Activated CD4-positive, alpha-beta T cell treated with anti-CD3 and anti-CD28 coated beads, Interleukin-2, amount 50 U/mL, for 4 hours (primary cell): Measurements from ENCODE around the gene PEAK3.

Source experiments
- DNase-seq, 2 experiments: peaks; one replicate each; pipeline ENCODE4 v3.0.0-alpha.2; 2020

PEAK3 gene

DNA sequence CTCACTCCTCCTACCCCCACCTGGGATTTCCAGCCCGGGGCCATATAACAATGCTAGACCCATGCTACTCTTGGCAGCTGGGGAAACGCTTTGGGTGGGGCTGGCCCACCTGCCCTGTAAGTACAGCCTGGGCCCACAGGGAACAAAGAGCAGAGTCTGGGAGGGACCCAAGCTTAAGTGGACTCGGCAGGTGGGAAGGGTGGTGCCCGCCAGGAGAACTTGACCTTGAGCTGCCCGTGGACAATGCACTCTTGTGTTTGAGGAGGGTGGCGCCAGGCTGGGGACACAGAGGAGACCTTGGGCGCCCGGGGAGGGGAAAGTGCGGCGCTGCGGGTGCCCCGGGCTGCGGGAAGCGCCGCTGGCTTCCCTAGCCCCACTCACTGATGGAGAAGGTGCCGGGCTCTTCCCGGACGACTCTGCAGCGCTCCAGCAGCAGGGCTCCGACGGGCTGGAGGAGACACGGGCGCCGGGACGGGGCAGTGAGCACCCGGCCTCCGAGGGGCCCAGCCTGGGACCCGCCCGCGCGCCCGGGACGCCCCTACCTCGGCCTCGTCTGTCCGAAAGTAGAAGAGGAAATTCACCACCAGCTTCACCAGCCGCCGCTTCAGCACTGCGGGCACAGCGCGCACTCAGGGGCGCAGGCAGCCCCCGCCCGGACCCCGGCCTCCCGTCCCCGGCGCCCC, 46.5 kb downstream of the PEAK3 start:
- no peak for DNase-seq

DNA sequence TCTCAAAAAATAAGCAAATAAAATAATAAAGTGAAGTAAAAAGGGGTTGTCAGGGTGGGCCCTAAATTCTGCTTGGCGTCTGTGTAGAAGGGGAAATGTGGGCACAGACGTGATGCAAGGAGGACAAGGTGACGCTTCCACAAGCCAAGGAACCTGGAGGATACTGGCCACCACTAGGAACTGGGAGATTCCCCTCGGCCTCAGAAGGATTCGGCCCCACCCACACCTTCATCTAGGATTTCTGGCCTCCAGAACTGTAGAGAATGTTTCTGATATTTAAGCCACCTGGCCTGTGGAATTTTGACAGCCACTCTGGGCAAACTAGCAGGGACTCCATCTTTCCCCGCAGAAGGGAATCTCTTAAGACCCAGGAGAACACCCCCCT, 47.0 kb downstream of the PEAK3 start:
- DNase-seq = no peak

GRCh38 chr19:2233601-2234280, 48.2 kb downstream of the PEAK3 start:
- DNase-seq = no peak

- no peak for DNase-seq
Measured at GRCh38 chr19:2232286-2233151, 49.5 kb downstream of the PEAK3 start.

GRCh38 chr19:2231621-2232221, 50.3 kb downstream of the PEAK3 start:
- DNase-seq = no peak

GRCh38 chr19:2230807-2231533, 51.0 kb downstream of the PEAK3 start:
- DNase-seq = no peak

DNA sequence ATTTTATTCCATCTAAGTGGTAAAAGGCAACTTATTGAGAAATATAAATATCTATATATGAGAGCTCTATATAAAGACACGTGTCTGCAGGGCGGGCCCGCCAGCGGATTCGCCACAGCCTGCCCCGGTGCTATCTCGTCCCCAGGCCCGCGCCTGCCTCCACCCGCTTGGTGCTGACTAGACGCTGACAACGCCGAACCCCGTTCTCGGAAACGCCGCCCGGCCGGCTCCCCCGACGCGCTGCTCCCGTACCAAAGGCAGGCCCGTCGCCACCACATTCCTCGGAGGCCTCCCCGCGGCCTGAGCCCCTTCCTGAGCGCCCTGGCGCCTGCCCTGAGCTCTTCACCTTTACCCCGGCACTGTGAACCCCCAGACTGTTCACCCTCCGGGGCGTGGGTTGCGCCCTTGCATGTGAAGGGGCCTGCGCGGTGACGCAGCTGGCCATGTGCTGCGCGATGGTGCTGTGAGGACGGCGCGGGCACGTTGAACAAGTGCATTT, 51.9 kb downstream of the PEAK3 start:
- DNase-seq = no peak

DNA sequence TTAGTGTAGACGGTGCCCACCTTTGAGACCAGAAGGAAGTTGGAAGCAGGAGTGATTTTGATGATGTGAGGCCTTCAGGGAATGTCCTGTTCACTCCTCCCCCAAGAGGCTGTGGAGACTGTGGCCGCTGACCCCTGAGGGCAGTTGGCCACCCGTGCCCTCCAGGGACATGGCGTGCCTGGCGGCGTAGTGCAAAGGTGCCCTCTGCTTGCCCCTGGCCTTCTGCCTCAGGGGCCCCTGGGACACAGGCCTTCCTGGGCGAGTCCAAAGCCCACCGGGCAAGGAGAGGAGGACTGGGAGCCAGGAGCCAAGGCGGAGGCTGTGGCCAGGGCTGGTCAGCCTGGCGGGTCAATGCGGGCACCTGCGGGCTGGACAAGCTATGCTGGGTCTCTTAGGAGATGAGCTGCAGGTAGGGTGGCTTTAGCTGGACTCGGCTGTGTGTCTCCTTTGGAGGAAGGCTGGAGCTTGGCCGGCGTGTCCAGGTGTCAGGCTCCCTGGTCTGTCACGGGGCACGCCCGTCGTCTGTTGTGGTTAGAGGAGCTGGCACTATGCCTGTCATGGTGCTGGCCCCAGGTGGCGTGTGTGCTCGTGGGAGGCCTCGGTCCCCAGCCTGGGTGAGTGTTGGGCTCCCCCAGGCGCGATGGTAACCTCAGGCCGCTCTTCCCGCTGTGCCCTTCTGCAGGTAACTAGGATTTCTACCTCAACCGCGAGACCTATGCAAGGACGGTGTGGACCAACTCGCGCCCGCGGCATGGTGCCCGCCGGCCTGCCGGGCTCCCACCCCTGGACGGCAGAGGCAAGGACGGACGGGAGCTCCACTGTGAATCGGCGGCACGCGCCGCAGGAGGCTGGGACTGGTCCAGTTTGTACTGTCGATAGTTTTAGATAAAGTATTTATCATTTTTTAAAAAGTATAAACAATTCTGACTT, 52.6 kb downstream of the PEAK3 start:
- no peak for DNase-seq

DNA sequence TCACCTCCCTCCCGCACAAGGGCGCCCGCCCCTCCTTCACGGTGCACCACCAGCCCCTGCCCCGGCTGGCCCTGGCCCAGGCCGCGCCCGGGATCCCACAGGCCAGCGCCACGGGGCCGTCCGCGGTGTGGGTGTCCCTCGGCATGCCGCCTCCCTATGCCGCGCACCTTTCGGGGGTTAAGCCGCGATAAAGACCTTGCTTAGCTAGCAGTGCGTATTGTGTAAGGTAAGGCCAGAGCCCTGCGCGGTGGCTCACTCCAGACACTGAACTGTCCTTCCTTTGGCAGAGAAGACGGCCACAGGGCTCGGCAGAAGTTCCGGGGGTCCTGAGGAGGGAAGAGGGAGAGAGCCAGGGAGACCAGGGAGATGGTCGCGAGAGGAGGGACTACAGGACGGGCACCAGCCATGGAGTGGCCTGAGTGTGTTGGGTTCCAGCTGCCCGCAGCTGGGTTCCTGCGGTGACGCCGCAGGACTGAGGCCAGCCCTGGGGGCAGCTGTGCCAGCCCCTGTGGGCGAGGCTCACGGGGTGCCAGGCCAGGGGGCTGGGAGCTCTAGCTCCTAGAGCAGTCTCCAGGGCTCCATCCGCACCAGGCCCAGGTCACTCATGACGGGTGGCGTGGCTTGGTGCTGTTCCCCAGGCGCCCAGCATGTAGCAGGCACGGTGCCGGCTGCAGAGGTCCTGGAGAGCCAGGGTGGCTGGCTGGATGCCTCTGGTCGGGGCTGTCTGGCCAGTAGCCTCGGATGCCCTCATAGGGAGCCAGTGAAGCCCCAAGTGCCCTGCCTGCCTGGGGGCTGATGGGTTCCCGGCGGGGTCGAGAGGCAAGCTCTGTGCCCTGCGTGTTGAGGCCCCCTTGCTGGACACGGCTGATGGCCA, 53.6 kb downstream of the PEAK3 start:
- DNase-seq = no peak

DNA sequence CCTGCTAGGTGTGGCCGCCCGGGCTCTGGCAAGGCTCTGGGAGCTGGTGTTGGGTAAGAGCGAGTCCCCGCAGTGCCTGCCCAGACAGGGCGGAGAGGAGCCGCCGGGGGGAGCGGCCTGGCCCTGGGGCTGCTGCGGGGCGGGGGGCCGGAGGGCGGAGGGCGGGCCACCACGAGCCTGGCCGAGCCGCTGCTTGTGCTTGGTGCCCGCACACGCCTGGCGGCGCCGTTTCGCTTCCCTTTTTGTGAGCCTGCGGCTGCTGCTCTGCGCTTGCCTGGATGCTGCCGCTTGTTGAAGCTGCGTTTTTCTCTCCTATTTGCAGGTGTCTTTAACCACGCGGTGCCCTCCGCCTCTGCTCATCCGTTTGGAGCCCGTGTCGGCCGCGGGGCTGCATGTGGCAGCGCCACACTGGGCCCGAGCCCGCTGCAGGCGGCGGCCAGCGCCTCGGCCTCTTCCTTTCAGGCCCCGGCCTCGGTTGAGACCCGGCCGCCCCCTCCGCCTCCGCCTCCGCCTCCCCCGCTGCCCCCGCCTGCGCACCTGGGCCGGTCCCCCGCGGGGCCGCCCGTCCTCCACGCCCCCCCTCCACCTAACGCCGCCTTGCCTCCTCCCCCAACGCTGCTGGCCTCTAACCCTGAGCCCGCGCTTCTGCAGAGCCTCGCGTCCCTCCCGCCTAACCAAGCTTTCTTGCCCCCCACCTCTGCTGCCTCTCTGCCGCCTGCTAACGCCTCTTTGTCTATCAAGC, 54.4 kb downstream of the PEAK3 start:
- DNase-seq = no peak

DNA sequence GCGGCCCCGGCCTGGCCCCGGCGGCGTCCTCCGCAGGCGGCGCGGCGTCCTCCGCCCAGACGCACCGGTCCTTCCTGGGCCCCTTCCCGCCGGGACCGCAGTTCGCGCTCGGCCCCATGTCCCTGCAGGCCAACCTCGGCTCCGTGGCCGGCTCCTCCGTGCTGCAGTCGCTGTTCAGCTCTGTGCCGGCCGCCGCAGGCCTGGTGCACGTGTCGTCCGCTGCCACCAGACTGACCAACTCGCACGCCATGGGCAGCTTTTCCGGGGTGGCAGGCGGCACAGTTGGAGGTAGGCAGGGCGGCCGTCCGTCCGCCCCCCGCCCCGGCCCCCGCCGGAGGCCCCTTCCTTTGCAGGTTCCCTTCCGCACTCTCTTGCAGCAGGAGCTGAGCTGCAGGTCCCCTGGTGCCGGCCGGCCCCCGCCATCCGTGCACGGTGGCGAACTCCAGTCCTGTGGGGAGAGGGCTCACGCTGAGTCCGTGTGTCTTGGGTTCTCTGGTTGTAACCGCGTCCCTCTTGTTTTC, 55.1 kb downstream of the PEAK3 start:
- DNase-seq = no peak

GRCh38 chr19:2226051-2226839, 55.7 kb downstream of the PEAK3 start:
- no peak for DNase-seq

GRCh38 chr19:2225415-2226050, 56.4 kb downstream of the PEAK3 start:
- DNase-seq = no peak

DNA sequence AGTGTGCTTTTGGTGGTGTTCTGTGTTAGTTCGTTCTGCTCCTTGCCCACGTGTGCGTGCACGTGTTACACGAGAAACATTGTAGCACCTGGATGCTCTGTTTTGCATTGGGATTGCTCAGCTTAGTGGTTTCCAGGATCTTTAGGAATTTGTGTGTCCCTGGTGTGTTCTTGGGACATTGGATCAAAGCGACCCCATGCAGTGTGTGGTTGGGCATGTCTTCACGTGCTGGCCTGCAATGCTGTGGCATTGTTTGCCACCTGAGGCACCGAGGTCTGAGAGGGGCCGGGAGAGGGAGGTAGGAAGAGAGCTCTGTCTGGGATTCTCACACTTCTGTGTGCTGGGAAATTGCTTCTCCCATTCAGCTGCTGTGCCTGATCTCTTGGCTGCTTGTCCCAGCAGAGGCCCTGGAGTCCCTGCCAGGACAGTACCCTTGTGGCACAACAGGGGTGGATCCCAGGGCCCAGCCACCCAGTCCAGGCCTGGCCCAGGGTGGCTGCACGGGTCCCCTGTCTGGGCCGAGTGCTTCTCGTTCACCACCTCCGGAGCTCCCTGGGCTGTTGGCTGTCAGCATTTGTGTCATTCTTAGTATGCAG, 57.1 kb downstream of the PEAK3 start:
- no peak for DNase-seq
